ENCODE measurements around the gene NRCAM.

NRCAM gene

DNA sequence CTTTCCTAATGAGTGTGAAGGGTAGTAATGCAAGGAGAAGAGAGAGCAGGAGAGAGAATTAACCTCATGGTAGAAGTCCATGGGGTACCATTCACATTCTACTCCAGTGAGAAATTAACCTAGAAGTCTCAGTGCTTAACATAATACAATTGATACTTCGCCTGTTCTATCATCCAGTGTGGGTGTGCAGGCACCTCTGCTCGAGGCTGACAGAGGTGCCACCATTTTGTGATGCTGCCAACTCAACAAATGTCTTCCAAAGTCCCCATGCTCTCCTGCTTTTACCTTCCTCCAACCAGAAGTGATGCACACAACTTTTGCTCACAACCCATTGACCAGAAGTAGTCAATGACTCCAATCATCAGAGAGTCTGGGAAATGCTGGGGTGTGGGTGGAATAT lies 207.8 kb downstream of the NRCAM start:
- no peak overlapping the region for H3K9ac ChIP-seq (ENCODE audit: low read length)
- no peaks in the 10 kb centered on the region for H3K9me2 ChIP-seq (replicated peaks; ENCODE audit: insufficient read depth, low read length)
- no peak overlapping the region for H3K27ac ChIP-seq (ENCODE audit: low read depth, low read length)
- no peaks in the 10 kb centered on the region for H3K79me2 ChIP-seq (ENCODE audit: insufficient read depth, low read length)
- H3K36me3 ChIP-seq (ENCODE audit: low read length): no peaks in the 10 kb centered on the region
- H3F3A ChIP-seq (ENCODE audit: insufficient read depth): no peaks in the 10 kb centered on the region
- no peak overlapping the region for H2AFZ ChIP-seq (ENCODE audit: low read depth, low read length, severe bottlenecking)
- no peak overlapping the region for H3K4me2 ChIP-seq (ENCODE audit: low read depth, low read length, poor library complexity, severe bottlenecking)
- no peaks in the 10 kb centered on the region for H3K27me3 ChIP-seq (ENCODE audit: low read length)
- H4K20me1 ChIP-seq (ENCODE audit: low read depth, low read length): no peaks in the 10 kb centered on the region
- H3K9me3 ChIP-seq (ENCODE audit: insufficient read depth, low read length): no peaks in the 10 kb centered on the region
- no peak overlapping the region for H3K4me3 ChIP-seq (ENCODE audit: insufficient read depth, low read length, poor library complexity, severe bottlenecking)
- TF ChIP-seq, protein P1, sequence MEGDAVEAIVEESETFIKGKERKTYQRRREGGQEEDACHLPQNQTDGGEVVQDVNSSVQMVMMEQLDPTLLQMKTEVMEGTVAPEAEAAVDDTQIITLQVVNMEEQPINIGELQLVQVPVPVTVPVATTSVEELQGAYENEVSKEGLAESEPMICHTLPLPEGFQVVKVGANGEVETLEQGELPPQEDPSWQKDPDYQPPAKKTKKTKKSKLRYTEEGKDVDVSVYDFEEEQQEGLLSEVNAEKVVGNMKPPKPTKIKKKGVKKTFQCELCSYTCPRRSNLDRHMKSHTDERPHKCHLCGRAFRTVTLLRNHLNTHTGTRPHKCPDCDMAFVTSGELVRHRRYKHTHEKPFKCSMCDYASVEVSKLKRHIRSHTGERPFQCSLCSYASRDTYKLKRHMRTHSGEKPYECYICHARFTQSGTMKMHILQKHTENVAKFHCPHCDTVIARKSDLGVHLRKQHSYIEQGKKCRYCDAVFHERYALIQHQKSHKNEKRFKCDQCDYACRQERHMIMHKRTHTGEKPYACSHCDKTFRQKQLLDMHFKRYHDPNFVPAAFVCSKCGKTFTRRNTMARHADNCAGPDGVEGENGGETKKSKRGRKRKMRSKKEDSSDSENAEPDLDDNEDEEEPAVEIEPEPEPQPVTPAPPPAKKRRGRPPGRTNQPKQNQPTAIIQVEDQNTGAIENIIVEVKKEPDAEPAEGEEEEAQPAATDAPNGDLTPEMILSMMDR (IDR thresholded peaks at IDR 0.05; ENCODE audit: insufficient read depth, low read length, poor library complexity, severe bottlenecking): no peak
- no peak for TF ChIP-seq EZH2phosphoT487 (conservative IDR thresholded peaks at IDR 0.05; ENCODE audit: low read length)

DNA sequence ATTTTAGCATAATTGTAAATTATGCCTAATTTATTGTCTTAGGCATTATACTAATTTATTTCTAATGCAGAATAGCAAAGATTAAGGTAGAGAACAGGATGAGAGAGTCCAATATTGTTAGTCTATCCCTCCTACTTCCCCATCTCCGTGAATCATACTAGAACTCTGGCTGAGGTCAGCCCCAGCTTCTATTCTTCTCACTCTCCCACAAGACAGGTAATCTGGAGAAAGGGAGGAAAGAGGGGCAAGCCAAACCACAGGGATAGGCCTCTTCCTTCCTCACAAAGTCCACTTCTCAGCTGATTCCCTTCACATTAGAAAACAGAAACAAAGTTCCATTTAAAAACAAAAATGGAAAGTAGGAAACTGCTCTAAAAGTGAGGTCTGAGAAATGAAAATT lies 208.6 kb downstream of the NRCAM start:
- Histone ChIP-seq H3K79me2 (ENCODE audit: insufficient read depth, low read length) (no peaks in the 10 kb centered on the region), H3F3A (ENCODE audit: insufficient read depth) (no peaks in the 10 kb centered on the region), H3K27ac (ENCODE audit: low read depth, low read length) (no peak overlapping the region), H3K36me3 (ENCODE audit: low read length) (no peaks in the 10 kb centered on the region), H3K27me3 (ENCODE audit: low read length) (no peaks in the 10 kb centered on the region), H3K9me2 (replicated peaks; ENCODE audit: insufficient read depth, low read length) (no peaks in the 10 kb centered on the region), H3K4me3 (ENCODE audit: insufficient read depth, low read length, poor library complexity, severe bottlenecking) (no peak overlapping the region), H3K4me2 (ENCODE audit: low read depth, low read length, poor library complexity, severe bottlenecking) (no peak overlapping the region), H4K20me1 (ENCODE audit: low read depth, low read length) (no peaks in the 10 kb centered on the region), H2AFZ (ENCODE audit: low read depth, low read length, severe bottlenecking) (no peak overlapping the region), H3K9ac (ENCODE audit: low read length) (no peak overlapping the region), H3K9me3 (ENCODE audit: insufficient read depth, low read length) (no peaks in the 10 kb centered on the region)
- TF ChIP-seq, protein P1 (IDR thresholded peaks at IDR 0.05; ENCODE audit: insufficient read depth, low read length, poor library complexity, severe bottlenecking): no peak
- TF ChIP-seq EZH2phosphoT487 (conservative IDR thresholded peaks at IDR 0.05; ENCODE audit: low read length): no peak

DNA sequence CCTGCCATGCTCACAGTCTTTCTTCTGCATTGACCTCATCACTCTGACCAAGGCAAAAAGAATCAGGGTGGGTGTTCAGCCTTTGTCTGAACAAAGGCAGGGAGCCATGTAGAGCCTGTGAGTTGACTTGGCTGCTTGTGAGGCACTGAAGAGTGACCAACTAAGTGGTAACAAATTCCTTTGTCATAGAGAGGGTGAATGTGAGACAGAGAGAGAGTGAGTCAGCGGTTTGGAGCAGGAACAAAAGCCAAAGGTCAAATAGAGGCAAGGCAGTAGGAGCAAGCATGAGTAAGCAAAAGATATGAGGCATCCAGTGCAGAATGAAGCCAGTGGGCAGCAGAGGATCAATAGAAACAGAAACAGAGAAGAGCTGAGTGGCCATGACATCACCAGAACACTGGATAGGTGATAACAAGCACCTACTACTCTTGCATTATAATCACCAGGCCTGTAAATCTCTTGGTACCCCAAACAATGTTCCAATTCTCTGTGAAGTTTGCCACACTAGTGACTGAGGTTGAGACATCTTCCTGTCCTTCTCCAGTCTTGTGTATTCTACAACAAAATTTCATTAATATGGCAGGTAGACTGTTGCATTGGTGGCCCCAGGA lies 209.9 kb downstream of the NRCAM start:
- H3K9me3 ChIP-seq (ENCODE audit: insufficient read depth, low read length): no peaks in the 10 kb centered on the region
- no peak overlapping the region for H2AFZ ChIP-seq (ENCODE audit: low read depth, low read length, severe bottlenecking)
- H4K20me1 ChIP-seq (ENCODE audit: low read depth, low read length): no peaks in the 10 kb centered on the region
- H3K27ac ChIP-seq (ENCODE audit: low read depth, low read length): no peak overlapping the region
- no peaks in the 10 kb centered on the region for H3F3A ChIP-seq (ENCODE audit: insufficient read depth)
- H3K4me2 ChIP-seq (ENCODE audit: low read depth, low read length, poor library complexity, severe bottlenecking): no peak overlapping the region
- H3K9ac ChIP-seq (ENCODE audit: low read length): no peak overlapping the region
- no peaks in the 10 kb centered on the region for H3K79me2 ChIP-seq (ENCODE audit: insufficient read depth, low read length)
- no peaks in the 10 kb centered on the region for H3K36me3 ChIP-seq (ENCODE audit: low read length)
- no peak overlapping the region for H3K4me3 ChIP-seq (ENCODE audit: insufficient read depth, low read length, poor library complexity, severe bottlenecking)
- TF ChIP-seq, protein P1 (IDR thresholded peaks at IDR 0.05; ENCODE audit: insufficient read depth, low read length, poor library complexity, severe bottlenecking): no peak
- TF ChIP-seq EZH2phosphoT487 (conservative IDR thresholded peaks at IDR 0.05; ENCODE audit: low read length): no peak
- no peaks in the 10 kb centered on the region for H3K9me2 ChIP-seq (replicated peaks; ENCODE audit: insufficient read depth, low read length)
- H3K27me3 ChIP-seq (ENCODE audit: low read length): no peaks in the 10 kb centered on the region

Data from SU-DHL-6 (cell line).